GM18519 (cell line): Measurements from ENCODE around the gene TYMS.

ENCODE experiments used
- ATAC-seq: cut with Tn5 transposase; IDR thresholded peaks from one replicate; pipeline ENCODE4 v1.9.1; 2021; ENCODE audit warnings: mild to moderate bottlenecking, moderate library complexity; ENCODE audit not compliant: unreplicated experiment, low FRiP score

Gene TYMS

GRCh38 chr18:657311-658000 lies at the start of gene TYMS:
Gene TYMS (plus strand): TSS chr18:657653. CDS start chr18:657743, 90 bp downstream.
- peak; percentile 36 for ATAC-seq

- no peak for ATAC-seq
Observed at GRCh38 chr18:607930-608329, 49.5 kb upstream of the TYMS start.

- no peak for ATAC-seq
Observed at GRCh38 chr18:610214-610928, 47.1 kb upstream of the TYMS start.

- ATAC-seq = no peak
Observed at GRCh38 chr18:612156-612555, 45.3 kb upstream of the TYMS start.

GRCh38 chr18:614193-614592 lies 43.3 kb upstream of the TYMS start:
- ATAC-seq = no peak

- no peak for ATAC-seq
Observed at GRCh38 chr18:615092-615521, 42.3 kb upstream of the TYMS start.

- ATAC-seq = no peak
Observed at GRCh38 chr18:615773-616172, 41.7 kb upstream of the TYMS start.

- ATAC-seq = peak; percentile 62
Observed at GRCh38 chr18:616380-616995, 41.0 kb upstream of the TYMS start.

- ATAC-seq = no peak
Observed at GRCh38 chr18:617970-618504, 39.4 kb upstream of the TYMS start.

GRCh38 chr18:618618-619017 lies 38.8 kb upstream of the TYMS start:
- ATAC-seq = no peak

- ATAC-seq = no peak
Observed at GRCh38 chr18:621291-622043, 36.0 kb upstream of the TYMS start.

- ATAC-seq = no peak
Observed at GRCh38 chr18:622289-622688, 35.2 kb upstream of the TYMS start.

GRCh38 chr18:623761-624620 lies 33.5 kb upstream of the TYMS start:
- ATAC-seq = no peak

GRCh38 chr18:627231-627630 lies 30.2 kb upstream of the TYMS start:
- ATAC-seq = no peak

GRCh38 chr18:629269-630150 lies 27.9 kb upstream of the TYMS start:
- ATAC-seq = no peak

- no peak for ATAC-seq
Observed at GRCh38 chr18:631560-631959, 25.9 kb upstream of the TYMS start.

GRCh38 chr18:634551-635045 lies 22.9 kb upstream of the TYMS start:
- ATAC-seq = no peak

- no peak for ATAC-seq
Observed at GRCh38 chr18:635171-635570, 22.3 kb upstream of the TYMS start.

- no peak for ATAC-seq
Observed at GRCh38 chr18:641224-641623, 16.2 kb upstream of the TYMS start.
